ENCODE data around the gene KREMEN1. TPM values are rescaled to one million over a fixed set of nuclear protein-coding genes. Genes with fewer than 3 reads are reported as not detected.

The KREMEN1 gene
- total and polyA plus RNA-seq, 2 experiments from 2014 or later, result 1.8 to 3.8 TPM

DNA sequence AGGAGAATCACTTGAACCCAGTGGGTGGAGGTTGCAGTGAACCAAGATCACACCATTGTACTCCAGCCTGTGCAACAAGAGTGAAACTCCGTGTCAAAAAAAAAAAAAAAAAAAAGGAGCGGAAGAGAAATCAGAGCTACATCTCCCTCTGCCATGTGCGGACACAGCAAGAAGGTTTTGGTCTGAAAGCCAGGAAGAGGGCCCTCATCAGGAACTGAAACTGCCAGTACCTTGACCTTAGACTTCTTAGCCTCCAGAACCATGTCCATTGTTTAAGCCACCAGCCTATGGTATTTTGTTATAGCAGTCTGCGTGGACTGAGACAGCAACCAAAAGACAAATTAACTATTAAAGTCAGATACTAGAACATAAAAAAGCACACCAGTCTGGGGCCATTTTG lies 41.6 kb downstream of the KREMEN1 start:
- H3K9me3 Mint-ChIP-seq, result peaks cover 4% of the 10 kb centered on the region; the same call in 2 of the 3 replicates
- peaks cover 3% of the 10 kb centered on the region; the same call in 1 of the 3 replicates for H3K4me1 Mint-ChIP-seq

DNA sequence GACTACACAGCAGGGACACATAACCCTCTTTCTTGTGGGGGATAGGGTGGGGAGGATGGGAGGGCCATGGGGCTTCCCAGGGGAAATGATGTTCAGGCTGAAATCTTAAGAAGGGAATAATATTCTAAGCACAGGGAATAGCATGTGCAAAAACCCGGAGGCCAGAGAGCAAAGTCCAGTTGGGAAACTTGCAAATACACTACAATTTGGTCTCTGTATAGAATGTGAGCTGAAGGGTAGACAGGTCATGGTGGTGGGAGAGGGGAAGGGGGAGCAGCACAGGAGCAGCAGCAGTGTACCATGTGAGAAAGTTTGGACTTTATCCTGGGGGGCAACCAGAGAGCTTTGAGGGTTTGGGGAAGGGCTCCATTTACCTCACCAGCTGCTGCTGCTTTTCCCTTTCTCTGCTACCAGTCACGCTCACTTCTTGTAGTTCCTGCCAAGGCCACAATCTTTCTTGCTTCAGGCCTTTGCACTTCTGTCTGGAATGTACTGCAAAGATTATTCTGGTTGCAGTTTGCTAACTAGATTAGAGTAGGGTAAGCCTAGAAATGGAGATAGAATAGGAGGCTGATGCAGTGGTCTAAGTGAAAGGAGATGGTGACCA lies 43.0 kb downstream of the KREMEN1 start:
- no peak overlapping the region for H3K4me2 ChIP-seq
- ATAC-seq, result no peak
- no peaks in the 10 kb centered on the region for H3K4me1 ChIP-seq (ENCODE audit: insufficient read depth)
- H3K27ac ChIP-seq (ENCODE audit: low read depth), result no peak overlapping the region
- no peaks in the 10 kb centered on the region for H3K9me2 ChIP-seq (ENCODE audit: insufficient read depth)
- H3K4me3 ChIP-seq, result no peak overlapping the region
- H3K9me3 Mint-ChIP-seq, result peaks cover 15% of the 10 kb centered on the region
- no peaks in the 10 kb centered on the region for H3F3A ChIP-seq (replicated peaks; ENCODE audit: low read depth)
- DNase-seq (ENCODE audit: low spot score), result no peak
- H3K4me3 Mint-ChIP-seq, result no peak overlapping the region
- H3K27me3 Mint-ChIP-seq (ENCODE audit: insufficient read depth, low read depth, poor library complexity), result peaks cover 9% of the 10 kb centered on the region
- no peaks in the 10 kb centered on the region for H3K27me3 ChIP-seq (ENCODE audit: insufficient read depth)
- H3K36me3 Mint-ChIP-seq (ENCODE audit: low read depth), result peaks cover 4% of the 10 kb centered on the region
- peaks cover 3% of the 10 kb centered on the region; the same call in 1 of the 3 replicates for H3K4me1 Mint-ChIP-seq
- H4K20me1 ChIP-seq (replicated peaks; ENCODE audit: insufficient read depth), result no peaks in the 10 kb centered on the region
- H3K79me2 ChIP-seq (replicated peaks; ENCODE audit: insufficient read depth), result no peaks in the 10 kb centered on the region
- H3K36me3 ChIP-seq (ENCODE audit: insufficient read depth), result no peaks in the 10 kb centered on the region
- no peak overlapping the region for H2AFZ ChIP-seq
- H3K27ac Mint-ChIP-seq, result no peak overlapping the region
- no peak for TF ChIP-seq ZNF331 (CRISPR knock-in tag; IDR thresholded peaks at IDR 0.05; ENCODE audit: low read depth)
- TF ChIP-seq, protein P1, sequence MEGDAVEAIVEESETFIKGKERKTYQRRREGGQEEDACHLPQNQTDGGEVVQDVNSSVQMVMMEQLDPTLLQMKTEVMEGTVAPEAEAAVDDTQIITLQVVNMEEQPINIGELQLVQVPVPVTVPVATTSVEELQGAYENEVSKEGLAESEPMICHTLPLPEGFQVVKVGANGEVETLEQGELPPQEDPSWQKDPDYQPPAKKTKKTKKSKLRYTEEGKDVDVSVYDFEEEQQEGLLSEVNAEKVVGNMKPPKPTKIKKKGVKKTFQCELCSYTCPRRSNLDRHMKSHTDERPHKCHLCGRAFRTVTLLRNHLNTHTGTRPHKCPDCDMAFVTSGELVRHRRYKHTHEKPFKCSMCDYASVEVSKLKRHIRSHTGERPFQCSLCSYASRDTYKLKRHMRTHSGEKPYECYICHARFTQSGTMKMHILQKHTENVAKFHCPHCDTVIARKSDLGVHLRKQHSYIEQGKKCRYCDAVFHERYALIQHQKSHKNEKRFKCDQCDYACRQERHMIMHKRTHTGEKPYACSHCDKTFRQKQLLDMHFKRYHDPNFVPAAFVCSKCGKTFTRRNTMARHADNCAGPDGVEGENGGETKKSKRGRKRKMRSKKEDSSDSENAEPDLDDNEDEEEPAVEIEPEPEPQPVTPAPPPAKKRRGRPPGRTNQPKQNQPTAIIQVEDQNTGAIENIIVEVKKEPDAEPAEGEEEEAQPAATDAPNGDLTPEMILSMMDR (conservative IDR thresholded peaks at IDR 0.05; ENCODE audit: low read depth in 2 of 2), result no peak
- TF ChIP-seq NANOG (IDR thresholded peaks at IDR 0.05; ENCODE audit: borderline replicate concordance), result no peak
- TF ChIP-seq, protein P2, sequence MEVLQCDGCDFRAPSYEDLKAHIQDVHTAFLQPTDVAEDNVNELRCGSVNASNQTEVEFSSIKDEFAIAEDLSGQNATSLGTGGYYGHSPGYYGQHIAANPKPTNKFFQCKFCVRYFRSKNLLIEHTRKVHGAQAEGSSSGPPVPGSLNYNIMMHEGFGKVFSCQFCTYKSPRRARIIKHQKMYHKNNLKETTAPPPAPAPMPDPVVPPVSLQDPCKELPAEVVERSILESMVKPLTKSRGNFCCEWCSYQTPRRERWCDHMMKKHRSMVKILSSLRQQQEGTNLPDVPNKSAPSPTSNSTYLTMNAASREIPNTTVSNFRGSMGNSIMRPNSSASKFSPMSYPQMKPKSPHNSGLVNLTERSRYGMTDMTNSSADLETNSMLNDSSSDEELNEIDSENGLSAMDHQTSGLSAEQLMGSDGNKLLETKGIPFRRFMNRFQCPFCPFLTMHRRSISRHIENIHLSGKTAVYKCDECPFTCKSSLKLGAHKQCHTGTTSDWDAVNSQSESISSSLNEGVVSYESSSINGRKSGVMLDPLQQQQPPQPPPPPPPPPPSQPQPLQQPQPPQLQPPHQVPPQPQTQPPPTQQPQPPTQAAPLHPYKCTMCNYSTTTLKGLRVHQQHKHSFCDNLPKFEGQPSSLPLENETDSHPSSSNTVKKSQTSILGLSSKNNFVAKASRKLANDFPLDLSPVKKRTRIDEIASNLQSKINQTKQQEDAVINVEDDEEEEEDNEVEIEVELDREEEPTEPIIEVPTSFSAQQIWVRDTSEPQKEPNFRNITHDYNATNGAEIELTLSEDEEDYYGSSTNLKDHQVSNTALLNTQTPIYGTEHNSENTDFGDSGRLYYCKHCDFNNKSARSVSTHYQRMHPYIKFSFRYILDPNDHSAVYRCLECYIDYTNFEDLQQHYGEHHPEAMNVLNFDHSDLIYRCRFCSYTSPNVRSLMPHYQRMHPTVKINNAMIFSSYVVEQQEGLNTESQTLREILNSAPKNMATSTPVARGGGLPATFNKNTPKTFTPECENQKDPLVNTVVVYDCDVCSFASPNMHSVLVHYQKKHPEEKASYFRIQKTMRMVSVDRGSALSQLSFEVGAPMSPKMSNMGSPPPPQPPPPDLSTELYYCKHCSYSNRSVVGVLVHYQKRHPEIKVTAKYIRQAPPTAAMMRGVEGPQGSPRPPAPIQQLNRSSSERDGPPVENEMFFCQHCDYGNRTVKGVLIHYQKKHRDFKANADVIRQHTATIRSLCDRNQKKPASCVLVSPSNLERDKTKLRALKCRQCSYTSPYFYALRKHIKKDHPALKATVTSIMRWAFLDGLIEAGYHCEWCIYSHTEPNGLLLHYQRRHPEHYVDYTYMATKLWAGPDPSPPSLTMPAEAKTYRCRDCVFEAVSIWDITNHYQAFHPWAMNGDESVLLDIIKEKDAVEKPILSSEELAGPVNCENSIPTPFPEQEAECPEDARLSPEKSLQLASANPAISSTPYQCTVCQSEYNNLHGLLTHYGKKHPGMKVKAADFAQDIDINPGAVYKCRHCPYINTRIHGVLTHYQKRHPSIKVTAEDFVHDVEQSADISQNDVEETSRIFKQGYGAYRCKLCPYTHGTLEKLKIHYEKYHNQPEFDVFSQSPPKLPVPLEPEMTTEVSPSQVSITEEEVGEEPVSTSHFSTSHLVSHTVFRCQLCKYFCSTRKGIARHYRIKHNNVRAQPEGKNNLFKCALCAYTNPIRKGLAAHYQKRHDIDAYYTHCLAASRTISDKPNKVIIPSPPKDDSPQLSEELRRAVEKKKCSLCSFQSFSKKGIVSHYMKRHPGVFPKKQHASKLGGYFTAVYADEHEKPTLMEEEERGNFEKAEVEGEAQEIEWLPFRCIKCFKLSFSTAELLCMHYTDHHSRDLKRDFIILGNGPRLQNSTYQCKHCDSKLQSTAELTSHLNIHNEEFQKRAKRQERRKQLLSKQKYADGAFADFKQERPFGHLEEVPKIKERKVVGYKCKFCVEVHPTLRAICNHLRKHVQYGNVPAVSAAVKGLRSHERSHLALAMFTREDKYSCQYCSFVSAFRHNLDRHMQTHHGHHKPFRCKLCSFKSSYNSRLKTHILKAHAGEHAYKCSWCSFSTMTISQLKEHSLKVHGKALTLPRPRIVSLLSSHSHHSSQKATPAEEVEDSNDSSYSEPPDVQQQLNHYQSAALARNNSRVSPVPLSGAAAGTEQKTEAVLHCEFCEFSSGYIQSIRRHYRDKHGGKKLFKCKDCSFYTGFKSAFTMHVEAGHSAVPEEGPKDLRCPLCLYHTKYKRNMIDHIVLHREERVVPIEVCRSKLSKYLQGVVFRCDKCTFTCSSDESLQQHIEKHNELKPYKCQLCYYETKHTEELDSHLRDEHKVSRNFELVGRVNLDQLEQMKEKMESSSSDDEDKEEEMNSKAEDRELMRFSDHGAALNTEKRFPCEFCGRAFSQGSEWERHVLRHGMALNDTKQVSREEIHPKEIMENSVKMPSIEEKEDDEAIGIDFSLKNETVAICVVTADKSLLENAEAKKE (CRISPR knock-in tag; IDR thresholded peaks at IDR 0.05), result no peak
- no peak for TF ChIP-seq STAT1 (IDR thresholded peaks at IDR 0.05; ENCODE audit: unreplicated experiment)
- no peak for TF ChIP-seq EZH2 (IDR thresholded peaks at IDR 0.05; ENCODE audit: low read depth, unreplicated experiment)
- no peak for TF ChIP-seq JUNB (IDR thresholded peaks at IDR 0.05; ENCODE audit: unreplicated experiment)
- TF ChIP-seq CREB1 (CRISPR knock-in tag; IDR thresholded peaks at IDR 0.05; ENCODE audit: low read depth), result no peak
- TF ChIP-seq, protein P3, sequence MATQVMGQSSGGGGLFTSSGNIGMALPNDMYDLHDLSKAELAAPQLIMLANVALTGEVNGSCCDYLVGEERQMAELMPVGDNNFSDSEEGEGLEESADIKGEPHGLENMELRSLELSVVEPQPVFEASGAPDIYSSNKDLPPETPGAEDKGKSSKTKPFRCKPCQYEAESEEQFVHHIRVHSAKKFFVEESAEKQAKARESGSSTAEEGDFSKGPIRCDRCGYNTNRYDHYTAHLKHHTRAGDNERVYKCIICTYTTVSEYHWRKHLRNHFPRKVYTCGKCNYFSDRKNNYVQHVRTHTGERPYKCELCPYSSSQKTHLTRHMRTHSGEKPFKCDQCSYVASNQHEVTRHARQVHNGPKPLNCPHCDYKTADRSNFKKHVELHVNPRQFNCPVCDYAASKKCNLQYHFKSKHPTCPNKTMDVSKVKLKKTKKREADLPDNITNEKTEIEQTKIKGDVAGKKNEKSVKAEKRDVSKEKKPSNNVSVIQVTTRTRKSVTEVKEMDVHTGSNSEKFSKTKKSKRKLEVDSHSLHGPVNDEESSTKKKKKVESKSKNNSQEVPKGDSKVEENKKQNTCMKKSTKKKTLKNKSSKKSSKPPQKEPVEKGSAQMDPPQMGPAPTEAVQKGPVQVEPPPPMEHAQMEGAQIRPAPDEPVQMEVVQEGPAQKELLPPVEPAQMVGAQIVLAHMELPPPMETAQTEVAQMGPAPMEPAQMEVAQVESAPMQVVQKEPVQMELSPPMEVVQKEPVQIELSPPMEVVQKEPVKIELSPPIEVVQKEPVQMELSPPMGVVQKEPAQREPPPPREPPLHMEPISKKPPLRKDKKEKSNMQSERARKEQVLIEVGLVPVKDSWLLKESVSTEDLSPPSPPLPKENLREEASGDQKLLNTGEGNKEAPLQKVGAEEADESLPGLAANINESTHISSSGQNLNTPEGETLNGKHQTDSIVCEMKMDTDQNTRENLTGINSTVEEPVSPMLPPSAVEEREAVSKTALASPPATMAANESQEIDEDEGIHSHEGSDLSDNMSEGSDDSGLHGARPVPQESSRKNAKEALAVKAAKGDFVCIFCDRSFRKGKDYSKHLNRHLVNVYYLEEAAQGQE (IDR thresholded peaks at IDR 0.05; ENCODE audit: unreplicated experiment), result no peak

More for the DNA sequence above, 41.6 kb downstream of the KREMEN1 start:
- no peak for TF ChIP-seq POLR2AphosphoS5 (IDR thresholded peaks at IDR 0.05; ENCODE audit: low read depth)
- TF ChIP-seq EZH2 (IDR thresholded peaks at IDR 0.05; ENCODE audit: low read depth, unreplicated experiment), result no peak
- TF ChIP-seq ZNF114 (CRISPR knock-in tag; IDR thresholded peaks at IDR 0.05), result no peak
- no peak for TF ChIP-seq JUNB (IDR thresholded peaks at IDR 0.05; ENCODE audit: unreplicated experiment)
- no peak overlapping the region for H3K27ac Mint-ChIP-seq
- Histone ChIP-seq H3K27me3 (ENCODE audit: insufficient read depth) (no peaks in the 10 kb centered on the region), H3K27ac (ENCODE audit: low read depth) (no peak overlapping the region), H2AFZ (no peak overlapping the region), H3F3A (replicated peaks; ENCODE audit: low read depth) (no peaks in the 10 kb centered on the region), H4K20me1 (replicated peaks; ENCODE audit: insufficient read depth) (no peaks in the 10 kb centered on the region), H3K9me2 (ENCODE audit: insufficient read depth) (no peaks in the 10 kb centered on the region), H3K79me2 (replicated peaks; ENCODE audit: insufficient read depth) (no peaks in the 10 kb centered on the region), H3K4me1 (ENCODE audit: insufficient read depth) (no peaks in the 10 kb centered on the region), H3K4me2 (no peak overlapping the region), H3K36me3 (ENCODE audit: insufficient read depth) (no peaks in the 10 kb centered on the region), H3K4me3 (no peak overlapping the region)
- ATAC-seq (no peak), DNase-seq (ENCODE audit: low spot score) (no peak)
- no peak overlapping the region for H3K4me3 Mint-ChIP-seq
- peaks cover 5% of the 10 kb centered on the region for H3K27me3 Mint-ChIP-seq (ENCODE audit: insufficient read depth, low read depth, poor library complexity)
- H3K36me3 Mint-ChIP-seq (ENCODE audit: low read depth), result no peaks in the 10 kb centered on the region; the same call in 2 of the 3 replicates
